Measurements from ENCODE around the gene PLCB4.

PLCB4 gene

GRCh38 chr20:9518576-9519175 is 449.8 kb downstream of the PLCB4 start:
- no peaks in the 10 kb centered on the region for H3K9me3 ChIP-seq (ENCODE audit: control insufficient read depth, insufficient read depth, low read length)
- peaks cover 9% of the 10 kb centered on the region; the same call in 1 of the 2 replicates for H3K4me1 ChIP-seq (ENCODE audit: control insufficient read depth, insufficient read depth, low read length)
- no peaks in the 10 kb centered on the region for H3K36me3 ChIP-seq (ENCODE audit: control insufficient read depth, insufficient read depth, low read length)
- H3K27me3 ChIP-seq (ENCODE audit: control insufficient read depth, insufficient read depth, low read length), result peaks cover 46% of the 10 kb centered on the region
- no CpG with 5 or more reads among the region's 8 CpGs for WGBS (ENCODE audit: insufficient coverage, insufficient read length)
- no peak for DNase-seq (ENCODE audit: low read depth, low spot score)
- no peak overlapping the region for H3K4me3 ChIP-seq (ENCODE audit: low read length)
- H3K27ac ChIP-seq (ENCODE audit: low read length), result no peak overlapping the region

GRCh38 chr20:9520086-9520485 is 451.2 kb downstream of the PLCB4 start:
- Histone ChIP-seq H3K4me1 (ENCODE audit: control insufficient read depth, insufficient read depth, low read length) (peaks cover 9% of the 10 kb centered on the region; the same call in 1 of the 2 replicates), H3K4me3 (ENCODE audit: low read length) (no peak overlapping the region), H3K27ac (ENCODE audit: low read length) (no peak overlapping the region), H3K27me3 (ENCODE audit: control insufficient read depth, insufficient read depth, low read length) (peaks cover 38% of the 10 kb centered on the region), H3K9me3 (ENCODE audit: control insufficient read depth, insufficient read depth, low read length) (no peaks in the 10 kb centered on the region), H3K36me3 (ENCODE audit: control insufficient read depth, insufficient read depth, low read length) (no peaks in the 10 kb centered on the region)
- DNase-seq (ENCODE audit: low read depth, low spot score), result no peak
- no CpG with 5 or more reads among the region's 4 CpGs for WGBS (ENCODE audit: insufficient coverage, insufficient read length)

GRCh38 chr20:9523636-9524035 is 454.7 kb downstream of the PLCB4 start:
- Histone ChIP-seq H3K4me3 (ENCODE audit: low read length) (no peak overlapping the region), H3K9me3 (ENCODE audit: control insufficient read depth, insufficient read depth, low read length) (no peaks in the 10 kb centered on the region), H3K27me3 (ENCODE audit: control insufficient read depth, insufficient read depth, low read length) (peaks cover 6% of the 10 kb centered on the region; the same call in 1 of the 2 replicates), H3K4me1 (ENCODE audit: control insufficient read depth, insufficient read depth, low read length) (peaks cover 3% of the 10 kb centered on the region; the same call in 1 of the 2 replicates), H3K36me3 (ENCODE audit: control insufficient read depth, insufficient read depth, low read length) (no peaks in the 10 kb centered on the region), H3K27ac (ENCODE audit: low read length) (no peak overlapping the region)
- WGBS (ENCODE audit: insufficient coverage, insufficient read length), result no CpG with 5 or more reads among the region's 3 CpGs
- DNase-seq (ENCODE audit: low read depth, low spot score), result no peak
